ENCODE measurements around the gene RICTOR.
"Not testable (repeated sequence)": the region's sequence is repeated elsewhere in the genome, so short reads cannot be mapped to it uniquely, and the experiment has no call there.

Gene RICTOR

DNA sequence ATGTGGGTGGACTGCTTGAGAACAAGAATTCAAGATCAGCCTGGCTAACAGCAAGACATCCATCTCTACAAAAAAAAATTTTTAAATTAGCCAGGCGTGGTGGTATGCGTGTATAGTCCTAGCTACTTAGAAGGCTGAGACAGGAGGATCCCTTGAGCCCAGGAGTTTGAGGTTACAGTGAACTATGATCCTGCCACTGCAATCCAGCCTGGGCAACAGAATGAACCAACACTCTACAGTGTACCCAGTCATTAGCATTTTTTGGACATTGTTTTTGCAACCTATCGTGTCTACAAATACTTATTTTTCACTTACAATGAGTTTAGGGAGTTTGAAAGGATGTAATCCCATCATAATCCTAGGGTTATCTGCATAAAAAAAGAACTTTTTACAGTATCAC is 22.1 kb downstream of the RICTOR start:
- H3K4me1 ChIP-seq (ENCODE audit: control insufficient read depth, insufficient read depth, low read length) = no peaks in the 10 kb centered on the region
- H3K4me3 ChIP-seq (ENCODE audit: low read length) = no peak overlapping the region
- no peaks in the 10 kb centered on the region for H3K27me3 ChIP-seq (ENCODE audit: control insufficient read depth, insufficient read depth, low read length)
- H3K36me3 ChIP-seq (ENCODE audit: insufficient read depth, low read length) = no peaks in the 10 kb centered on the region
- no peak overlapping the region for H3K4me2 ChIP-seq (ENCODE audit: low read length)
- no peaks in the 10 kb centered on the region for H3K9me3 ChIP-seq (replicated peaks; ENCODE audit: low read length)
- no peak overlapping the region for H3K9ac ChIP-seq (ENCODE audit: low read depth, low read length)

- H3K9me3 ChIP-seq (replicated peaks; ENCODE audit: low read length) = no peaks in the 10 kb centered on the region
- H3K27me3 ChIP-seq (ENCODE audit: control insufficient read depth, insufficient read depth, low read length) = no peaks in the 10 kb centered on the region
- H3K4me3 ChIP-seq (ENCODE audit: low read length) = no peak overlapping the region
- H3K36me3 ChIP-seq (ENCODE audit: insufficient read depth, low read length) = no peaks in the 10 kb centered on the region
- H3K4me1 ChIP-seq (ENCODE audit: control insufficient read depth, insufficient read depth, low read length) = no peaks in the 10 kb centered on the region
- H3K4me2 ChIP-seq (ENCODE audit: low read length) = no peak overlapping the region
- H3K9ac ChIP-seq (ENCODE audit: low read depth, low read length) = no peak overlapping the region
Measured at GRCh38 chr5:39049315-39049714, 24.9 kb downstream of the RICTOR start.

GRCh38 chr5:39040875-39041274 is 33.3 kb downstream of the RICTOR start:
- Histone ChIP-seq H3K4me1 (ENCODE audit: control insufficient read depth, insufficient read depth, low read length) (no peaks in the 10 kb centered on the region), H3K4me3 (ENCODE audit: low read length) (no peak overlapping the region)

GRCh38 chr5:39034493-39034892 is 39.7 kb downstream of the RICTOR start:
- not testable (repeated sequence) for H3K4me2 ChIP-seq (ENCODE audit: low read length); H3K27me3 ChIP-seq (ENCODE audit: control insufficient read depth, insufficient read depth, low read length); H3K4me1 ChIP-seq (ENCODE audit: control insufficient read depth, insufficient read depth, low read length); H3K9ac ChIP-seq (ENCODE audit: low read depth, low read length); H3K9me3 ChIP-seq (replicated peaks; ENCODE audit: low read length); H3K4me3 ChIP-seq (ENCODE audit: low read length); H3K36me3 ChIP-seq (ENCODE audit: insufficient read depth, low read length)

More at GRCh38 chr5:39040875-39041274, 33.3 kb downstream of the RICTOR start:
- H3K9me3 ChIP-seq (replicated peaks; ENCODE audit: low read length) = no peaks in the 10 kb centered on the region
- no peaks in the 10 kb centered on the region for H3K27me3 ChIP-seq (ENCODE audit: control insufficient read depth, insufficient read depth, low read length)
- no peaks in the 10 kb centered on the region for H3K36me3 ChIP-seq (ENCODE audit: insufficient read depth, low read length)
- no peak overlapping the region for H3K4me2 ChIP-seq (ENCODE audit: low read length)
- H3K9ac ChIP-seq (ENCODE audit: low read depth, low read length) = no peak overlapping the region

DNA sequence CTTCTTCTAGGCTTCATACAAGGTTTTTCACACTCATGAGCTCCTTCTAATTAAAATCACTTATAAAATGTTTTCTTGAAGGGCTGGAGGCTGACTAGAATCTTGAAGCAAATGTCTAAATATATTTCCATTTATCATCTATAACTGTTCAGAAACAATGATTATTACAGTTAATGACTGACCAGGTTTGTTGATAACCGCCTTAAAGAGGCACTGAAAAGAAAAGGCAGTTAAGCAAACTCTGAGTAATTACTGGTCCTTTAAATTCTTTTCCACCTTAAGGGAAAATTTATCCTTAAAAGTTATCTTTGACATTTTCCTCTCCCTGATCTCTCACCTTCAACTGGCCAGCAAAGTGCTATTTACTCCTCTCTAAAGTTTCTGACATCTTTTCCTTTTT is 43.2 kb downstream of the RICTOR start:
- H3K4me2 ChIP-seq (ENCODE audit: low read length) = no peak overlapping the region
- no peak overlapping the region for H3K4me3 ChIP-seq (ENCODE audit: low read length)
- no peaks in the 10 kb centered on the region for H3K36me3 ChIP-seq (ENCODE audit: insufficient read depth, low read length)
- no peaks in the 10 kb centered on the region for H3K9me3 ChIP-seq (replicated peaks; ENCODE audit: low read length)
- H3K9ac ChIP-seq (ENCODE audit: low read depth, low read length) = no peak overlapping the region
- no peaks in the 10 kb centered on the region for H3K27me3 ChIP-seq (ENCODE audit: control insufficient read depth, insufficient read depth, low read length)
- no peaks in the 10 kb centered on the region for H3K4me1 ChIP-seq (ENCODE audit: control insufficient read depth, insufficient read depth, low read length)

DNA sequence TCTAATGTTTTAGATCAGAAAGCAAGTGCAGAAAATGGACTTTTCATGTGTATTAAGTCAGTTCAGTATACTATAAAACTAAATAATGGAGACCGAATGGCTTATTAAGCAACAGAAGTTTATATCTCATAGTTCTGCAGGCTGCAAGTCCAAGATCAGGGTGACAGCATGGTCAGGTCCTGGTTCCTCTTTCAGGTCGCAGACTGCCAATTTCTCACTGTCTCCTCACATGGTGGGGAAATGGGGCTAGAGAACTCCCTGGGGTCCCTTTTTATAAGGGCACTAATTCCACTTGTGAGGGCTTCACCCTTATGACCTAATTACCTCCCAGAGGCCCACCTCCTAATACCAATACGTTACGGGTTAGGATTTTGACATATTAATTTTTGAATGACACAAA is 48.7 kb downstream of the RICTOR start:
- H3K27me3 ChIP-seq (ENCODE audit: control insufficient read depth, insufficient read depth, low read length) = no peaks in the 10 kb centered on the region
- H3K4me1 ChIP-seq (ENCODE audit: control insufficient read depth, insufficient read depth, low read length) = peaks cover 14% of the 10 kb centered on the region
- no peaks in the 10 kb centered on the region for H3K9me3 ChIP-seq (replicated peaks; ENCODE audit: low read length)
- H3K9ac ChIP-seq (ENCODE audit: low read depth, low read length) = no peak overlapping the region
- H3K4me2 ChIP-seq (ENCODE audit: low read length) = no peak overlapping the region
- H3K36me3 ChIP-seq (ENCODE audit: insufficient read depth, low read length) = no peaks in the 10 kb centered on the region
- no peak overlapping the region for H3K4me3 ChIP-seq (ENCODE audit: low read length)

DNA sequence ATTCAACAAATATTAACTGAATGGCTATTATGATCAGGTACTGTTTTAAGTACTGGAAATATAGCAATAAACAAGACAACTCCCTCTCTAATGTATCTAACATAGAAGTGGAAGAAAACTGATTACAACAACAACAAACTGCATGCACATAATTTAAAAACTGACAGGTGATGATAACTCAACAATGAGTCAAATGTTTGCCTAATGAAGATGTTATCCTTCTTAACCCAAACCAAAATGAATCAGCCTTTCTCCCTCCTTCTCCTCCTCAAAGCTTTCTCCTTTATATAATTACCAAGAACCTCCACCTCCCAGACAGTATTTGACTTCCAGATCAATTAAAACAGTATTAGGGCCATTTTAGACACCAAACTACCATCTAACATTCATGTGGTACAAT is 49.3 kb downstream of the RICTOR start:
- H3K9me3 ChIP-seq (replicated peaks; ENCODE audit: low read length) = no peaks in the 10 kb centered on the region
- no peak overlapping the region for H3K4me3 ChIP-seq (ENCODE audit: low read length)
- H3K4me2 ChIP-seq (ENCODE audit: low read length) = no peak overlapping the region
- peaks cover 14% of the 10 kb centered on the region for H3K4me1 ChIP-seq (ENCODE audit: control insufficient read depth, insufficient read depth, low read length)
- H3K9ac ChIP-seq (ENCODE audit: low read depth, low read length) = no peak overlapping the region
- no peaks in the 10 kb centered on the region for H3K36me3 ChIP-seq (ENCODE audit: insufficient read depth, low read length)
- H3K27me3 ChIP-seq (ENCODE audit: control insufficient read depth, insufficient read depth, low read length) = no peaks in the 10 kb centered on the region

- H3K9ac ChIP-seq (ENCODE audit: low read depth, low read length) = no peak overlapping the region
- H3K27me3 ChIP-seq (ENCODE audit: control insufficient read depth, insufficient read depth, low read length) = no peaks in the 10 kb centered on the region
- no peaks in the 10 kb centered on the region for H3K9me3 ChIP-seq (replicated peaks; ENCODE audit: low read length)
- no peaks in the 10 kb centered on the region for H3K36me3 ChIP-seq (ENCODE audit: insufficient read depth, low read length)
- peaks cover 14% of the 10 kb centered on the region for H3K4me1 ChIP-seq (ENCODE audit: control insufficient read depth, insufficient read depth, low read length)
- H3K4me3 ChIP-seq (ENCODE audit: low read length) = no peak overlapping the region
- no peak overlapping the region for H3K4me2 ChIP-seq (ENCODE audit: low read length)
Measured at GRCh38 chr5:39024005-39024404, 50.2 kb downstream of the RICTOR start.

GRCh38 chr5:39023121-39023520 is 51.1 kb downstream of the RICTOR start:
- Histone ChIP-seq H3K4me1 (ENCODE audit: control insufficient read depth, insufficient read depth, low read length) (peaks cover 14% of the 10 kb centered on the region), H3K4me2 (ENCODE audit: low read length) (no peak overlapping the region), H3K36me3 (ENCODE audit: insufficient read depth, low read length) (peaks cover 3% of the 10 kb centered on the region), H3K9me3 (replicated peaks; ENCODE audit: low read length) (no peaks in the 10 kb centered on the region), H3K9ac (ENCODE audit: low read depth, low read length) (no peak overlapping the region), H3K4me3 (ENCODE audit: low read length) (no peak overlapping the region), H3K27me3 (ENCODE audit: control insufficient read depth, insufficient read depth, low read length) (no peaks in the 10 kb centered on the region)

GRCh38 chr5:39022151-39022550 is 52.0 kb downstream of the RICTOR start:
- peaks cover 3% of the 10 kb centered on the region for H3K36me3 ChIP-seq (ENCODE audit: insufficient read depth, low read length)
- no peak overlapping the region for H3K4me3 ChIP-seq (ENCODE audit: low read length)

DNA sequence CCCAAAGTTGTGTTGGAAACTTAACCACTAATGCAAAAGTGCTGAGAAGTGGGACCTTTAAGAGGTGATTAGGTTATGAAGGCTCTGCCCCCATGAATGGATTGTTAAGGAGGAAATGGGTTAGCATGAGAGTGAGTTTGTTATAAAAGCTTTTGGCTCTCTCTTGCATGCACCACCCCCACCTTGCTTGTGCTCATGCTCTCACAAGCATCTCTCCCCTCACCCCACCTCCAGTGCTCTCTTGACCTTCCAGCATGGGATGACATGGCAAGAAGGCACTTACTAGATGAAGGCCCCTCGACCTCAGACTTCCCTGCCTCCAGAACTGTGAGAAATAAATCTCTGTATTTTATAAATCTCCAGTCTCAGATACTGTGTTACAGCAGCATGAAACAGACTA is 52.8 kb downstream of the RICTOR start:
- H3K27me3 ChIP-seq (ENCODE audit: control insufficient read depth, insufficient read depth, low read length) = no peaks in the 10 kb centered on the region
- H3K36me3 ChIP-seq (ENCODE audit: insufficient read depth, low read length) = peaks cover 3% of the 10 kb centered on the region
- peaks cover 23% of the 10 kb centered on the region for H3K4me1 ChIP-seq (ENCODE audit: control insufficient read depth, insufficient read depth, low read length)

More at GRCh38 chr5:39022151-39022550, 52.0 kb downstream of the RICTOR start:
- Histone ChIP-seq H3K4me1 (ENCODE audit: control insufficient read depth, insufficient read depth, low read length) (peaks cover 16% of the 10 kb centered on the region), H3K9me3 (replicated peaks; ENCODE audit: low read length) (no peaks in the 10 kb centered on the region), H3K4me2 (ENCODE audit: low read length) (no peak overlapping the region), H3K27me3 (ENCODE audit: control insufficient read depth, insufficient read depth, low read length) (no peaks in the 10 kb centered on the region), H3K9ac (ENCODE audit: low read depth, low read length) (no peak overlapping the region)

GRCh38 chr5:39020458-39020857 is 53.7 kb downstream of the RICTOR start:
- no peaks in the 10 kb centered on the region for H3K27me3 ChIP-seq (ENCODE audit: control insufficient read depth, insufficient read depth, low read length)

More for the DNA sequence above, 52.8 kb downstream of the RICTOR start:
- H3K9ac ChIP-seq (ENCODE audit: low read depth, low read length) = no peak overlapping the region
- no peak overlapping the region for H3K4me2 ChIP-seq (ENCODE audit: low read length)
- no peak overlapping the region for H3K4me3 ChIP-seq (ENCODE audit: low read length)
- no peaks in the 10 kb centered on the region for H3K9me3 ChIP-seq (replicated peaks; ENCODE audit: low read length)

More at GRCh38 chr5:39020458-39020857, 53.7 kb downstream of the RICTOR start:
- H3K36me3 ChIP-seq (ENCODE audit: insufficient read depth, low read length) = peaks cover 3% of the 10 kb centered on the region
- no peak overlapping the region for H3K4me3 ChIP-seq (ENCODE audit: low read length)
- H3K4me1 ChIP-seq (ENCODE audit: control insufficient read depth, insufficient read depth, low read length) = peaks cover 30% of the 10 kb centered on the region
- H3K9me3 ChIP-seq (replicated peaks; ENCODE audit: low read length) = no peaks in the 10 kb centered on the region
- no peak overlapping the region for H3K4me2 ChIP-seq (ENCODE audit: low read length)
- H3K9ac ChIP-seq (ENCODE audit: low read depth, low read length) = no peak overlapping the region
